ENCODE results near the gene PRR12.

PRR12 gene

DNA sequence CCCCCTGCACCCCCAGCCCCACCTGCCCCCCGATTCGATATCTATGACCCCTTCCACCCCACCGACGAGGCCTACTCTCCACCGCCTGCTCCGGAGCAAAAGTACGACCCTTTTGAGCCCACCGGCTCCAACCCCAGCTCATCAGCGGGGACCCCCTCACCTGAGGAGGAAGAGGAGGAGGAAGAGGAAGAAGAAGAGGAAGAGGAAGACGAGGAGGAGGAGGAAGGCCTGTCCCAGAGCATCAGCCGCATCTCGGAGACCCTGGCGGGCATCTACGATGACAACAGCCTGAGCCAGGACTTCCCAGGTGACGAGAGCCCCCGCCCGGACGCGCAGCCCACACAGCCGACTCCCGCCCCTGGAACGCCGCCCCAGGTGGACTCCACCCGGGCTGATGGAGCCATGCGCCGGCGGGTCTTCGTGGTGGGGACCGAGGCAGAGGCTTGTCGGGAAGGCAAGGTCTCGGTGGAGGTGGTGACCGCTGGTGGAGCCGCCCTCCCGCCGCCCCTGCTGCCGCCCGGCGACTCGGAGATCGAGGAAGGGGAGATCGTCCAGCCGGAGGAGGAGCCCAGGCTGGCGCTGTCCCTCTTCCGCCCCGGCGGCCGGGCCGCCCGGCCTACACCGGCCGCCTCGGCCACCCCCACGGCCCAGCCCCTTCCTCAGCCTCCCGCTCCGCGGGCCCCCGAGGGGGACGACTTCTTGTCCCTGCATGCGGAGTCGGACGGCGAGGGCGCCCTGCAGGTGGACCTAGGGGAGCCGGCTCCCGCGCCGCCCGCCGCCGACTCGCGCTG, 60.2 kb downstream of the PRR12 start:
- DNase-seq = no peak

DNA sequence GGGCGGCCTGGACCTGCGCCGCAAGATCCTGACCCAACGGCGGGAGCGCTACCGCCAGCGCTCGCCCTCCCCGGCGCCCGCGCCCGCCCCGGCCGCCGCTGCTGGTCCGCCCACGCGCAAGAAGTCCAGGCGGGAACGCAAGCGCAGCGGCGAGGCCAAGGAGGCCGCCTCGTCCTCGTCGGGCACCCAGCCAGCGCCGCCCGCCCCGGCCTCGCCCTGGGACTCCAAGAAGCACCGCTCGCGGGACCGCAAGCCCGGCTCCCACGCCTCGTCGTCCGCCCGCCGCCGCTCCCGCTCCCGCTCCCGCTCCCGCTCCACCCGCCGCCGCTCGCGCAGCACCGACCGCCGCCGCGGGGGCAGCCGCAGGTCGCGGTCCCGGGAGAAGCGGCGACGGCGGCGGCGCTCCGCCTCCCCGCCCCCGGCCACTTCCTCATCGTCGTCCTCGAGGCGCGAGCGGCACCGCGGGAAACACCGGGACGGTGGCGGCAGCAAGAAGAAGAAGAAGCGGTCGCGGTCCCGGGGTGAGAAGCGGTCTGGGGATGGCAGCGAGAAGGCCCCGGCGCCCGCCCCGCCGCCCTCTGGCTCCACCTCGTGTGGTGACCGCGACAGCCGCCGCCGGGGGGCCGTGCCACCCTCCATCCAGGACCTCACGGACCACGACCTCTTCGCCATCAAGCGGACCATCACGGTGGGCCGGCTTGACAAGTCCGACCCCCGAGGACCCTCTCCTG, 61.0 kb downstream of the PRR12 start:
- no peak for DNase-seq

DNA sequence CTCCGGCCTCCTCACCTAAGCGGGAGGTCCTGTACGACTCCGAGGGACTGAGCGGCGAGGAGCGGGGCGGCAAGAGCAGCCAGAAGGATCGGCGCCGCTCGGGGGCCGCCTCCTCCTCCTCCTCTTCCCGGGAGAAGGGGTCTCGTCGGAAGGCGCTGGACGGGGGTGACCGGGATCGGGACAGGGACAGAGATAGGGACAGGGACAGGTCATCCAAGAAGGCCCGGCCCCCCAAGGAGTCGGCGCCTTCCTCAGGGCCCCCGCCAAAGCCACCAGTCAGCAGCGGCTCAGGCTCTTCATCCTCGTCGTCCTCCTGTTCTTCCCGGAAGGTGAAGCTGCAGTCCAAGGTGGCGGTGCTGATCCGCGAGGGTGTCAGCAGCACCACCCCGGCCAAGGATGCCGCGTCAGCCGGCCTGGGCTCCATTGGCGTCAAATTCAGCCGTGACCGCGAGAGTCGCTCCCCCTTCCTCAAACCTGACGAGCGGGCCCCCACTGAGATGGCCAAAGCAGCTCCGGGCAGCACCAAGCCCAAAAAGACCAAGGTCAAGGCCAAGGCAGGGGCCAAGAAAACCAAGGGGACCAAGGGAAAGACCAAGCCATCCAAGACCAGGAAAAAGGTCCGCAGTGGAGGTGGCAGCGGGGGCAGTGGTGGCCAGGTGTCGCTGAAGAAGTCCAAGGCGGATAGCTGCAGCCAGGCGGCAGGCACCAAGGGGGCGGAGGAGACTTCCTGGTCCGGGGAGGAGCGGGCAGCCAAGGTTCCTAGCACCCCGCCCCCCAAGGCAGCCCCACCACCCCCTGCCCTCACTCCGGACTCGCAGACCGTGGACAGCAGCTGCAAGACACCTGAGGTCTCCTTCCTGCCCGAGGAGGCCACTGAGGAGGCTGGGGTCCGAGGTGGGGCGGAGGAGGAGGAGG, 61.8 kb downstream of the PRR12 start:
- no peak for DNase-seq

DNA sequence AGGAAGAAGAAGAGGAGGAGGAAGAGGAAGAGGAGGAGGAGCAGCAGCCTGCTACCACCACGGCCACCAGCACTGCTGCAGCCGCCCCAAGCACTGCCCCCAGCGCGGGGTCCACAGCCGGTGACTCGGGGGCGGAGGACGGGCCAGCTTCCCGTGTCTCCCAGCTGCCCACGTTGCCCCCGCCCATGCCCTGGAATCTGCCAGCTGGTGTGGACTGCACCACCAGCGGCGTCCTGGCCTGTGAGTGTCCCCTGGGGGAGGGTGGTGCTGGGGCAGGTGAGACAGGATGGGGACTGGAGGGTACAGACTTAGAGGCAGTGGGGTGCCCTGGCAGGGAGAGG, 62.5 kb downstream of the PRR12 start:
- DNase-seq = no peak

DNA sequence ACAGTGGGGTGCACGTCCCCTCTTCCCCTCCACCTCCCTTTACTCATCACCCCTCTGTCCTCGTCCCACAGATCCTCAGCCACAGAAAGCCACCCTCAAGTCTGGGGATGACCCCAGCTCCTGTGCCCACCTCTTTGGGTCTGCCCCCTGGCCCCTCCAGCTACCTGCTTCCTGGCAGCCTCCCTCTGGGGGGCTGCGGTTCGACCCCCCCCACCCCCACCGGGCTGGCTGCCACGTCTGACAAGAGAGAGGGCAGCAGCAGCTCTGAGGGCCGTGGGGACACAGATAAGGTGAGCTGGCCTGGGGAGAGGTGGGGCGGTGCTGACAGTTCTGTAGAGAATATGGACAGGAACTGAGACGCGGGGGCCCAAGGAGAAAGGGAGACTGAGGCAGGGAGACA, 63.6 kb downstream of the PRR12 start:
- DNase-seq = no peak

DNA sequence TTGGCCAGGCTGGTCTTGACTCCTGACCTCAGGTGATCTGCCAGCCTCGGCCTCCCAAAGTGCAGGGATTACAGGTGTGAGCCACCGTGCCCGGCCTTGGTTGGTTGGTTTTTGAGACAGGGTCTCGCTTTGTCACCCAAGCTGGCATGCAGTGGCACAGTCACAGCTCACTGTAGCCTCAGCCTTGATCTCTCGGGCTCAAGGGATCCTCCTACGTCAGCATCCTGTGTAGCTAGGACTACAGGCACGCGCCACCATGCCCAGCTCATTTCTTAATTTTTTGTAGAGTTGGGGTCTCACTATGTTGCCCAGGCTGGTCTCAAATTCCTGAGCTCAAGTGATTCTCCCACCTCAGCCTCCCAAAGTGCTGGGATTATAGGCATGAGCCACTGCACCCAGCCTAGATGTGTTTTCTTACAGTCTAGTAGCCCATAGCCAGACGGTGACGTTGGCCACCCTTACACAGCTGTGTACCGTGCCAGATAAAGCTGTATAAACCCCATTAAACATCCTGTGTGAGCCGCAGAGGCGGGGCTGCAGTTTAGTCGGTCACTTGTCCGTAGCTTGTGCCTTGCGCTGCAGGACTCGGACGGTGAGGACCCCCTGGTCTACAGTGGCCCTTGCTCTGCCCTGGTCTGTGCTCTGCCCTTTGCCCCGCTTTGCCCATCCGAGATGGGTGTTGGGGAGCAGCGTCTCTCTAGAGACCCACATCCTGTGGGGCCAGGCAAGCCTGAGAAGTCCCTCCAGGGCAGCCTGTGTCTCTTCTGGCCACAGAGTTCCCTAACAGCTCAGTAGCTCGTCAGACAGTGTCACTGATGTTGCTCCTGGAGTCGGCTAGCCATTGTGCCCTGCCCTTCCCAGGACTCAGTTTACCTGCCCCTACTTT, 64.8 kb downstream of the PRR12 start:
- DNase-seq = no peak

DNA sequence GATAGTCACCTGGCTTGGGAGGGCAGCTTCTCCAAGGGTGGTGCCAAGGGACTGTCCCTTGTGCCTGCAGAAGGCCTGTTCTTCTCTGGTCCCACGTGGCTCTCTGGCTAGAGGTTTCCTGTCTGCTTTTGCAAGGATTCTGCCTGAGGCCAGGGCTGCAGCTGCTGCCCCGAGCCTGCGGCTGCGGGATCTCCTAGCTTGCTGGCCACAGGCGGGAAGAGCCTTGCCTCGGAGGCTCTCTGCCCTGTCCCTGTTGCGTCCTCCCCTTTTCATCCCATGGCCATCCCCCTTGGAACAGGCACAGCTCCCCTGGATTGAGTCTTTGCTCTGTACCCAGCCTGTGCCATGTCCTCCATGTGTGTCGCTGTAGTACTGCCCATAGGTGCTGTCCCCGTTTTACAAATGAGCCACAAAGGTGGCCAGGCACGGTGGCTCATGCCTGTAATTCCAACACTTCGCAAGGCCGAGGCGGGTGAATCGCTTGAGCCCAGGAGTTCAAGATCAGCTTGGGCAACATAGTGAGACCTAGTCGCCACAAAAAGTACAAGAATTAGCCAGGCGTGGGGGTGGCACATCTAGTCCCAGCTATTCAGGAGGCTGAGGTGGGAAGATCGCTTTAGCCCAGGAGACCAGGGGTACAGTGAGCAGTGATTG, 65.6 kb downstream of the PRR12 start:
- no peak for DNase-seq

DNA sequence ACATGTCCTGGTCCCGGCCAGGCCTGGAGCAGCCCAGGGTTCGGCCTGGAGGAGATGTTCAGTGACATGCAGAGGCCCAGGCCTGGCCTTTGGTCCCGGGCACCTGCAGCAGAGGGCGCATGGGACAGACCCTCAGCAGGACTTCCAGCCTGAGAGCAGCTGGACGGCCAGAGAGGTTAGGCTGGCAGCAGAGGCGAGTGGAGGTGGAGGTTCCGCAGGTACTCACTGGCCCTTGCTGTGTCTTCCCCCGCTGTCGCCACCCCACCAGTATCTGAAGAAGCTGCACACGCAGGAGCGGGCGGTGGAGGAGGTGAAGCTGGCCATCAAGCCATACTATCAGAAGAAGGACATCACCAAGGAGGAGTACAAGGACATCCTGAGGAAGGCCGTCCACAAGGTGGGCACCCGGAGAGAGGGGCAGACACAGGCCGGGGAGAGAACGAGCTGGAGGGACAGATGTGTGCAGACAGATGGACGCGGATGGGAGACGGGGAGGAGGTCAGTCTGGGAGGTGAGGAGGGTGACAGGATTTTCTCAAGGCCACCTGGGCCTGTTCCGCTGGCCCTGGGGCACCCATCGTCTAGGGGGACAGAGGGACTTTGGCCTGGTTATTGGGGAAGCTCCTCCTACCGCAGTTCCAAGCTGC, 66.6 kb downstream of the PRR12 start:
- DNase-seq = no peak

DNA sequence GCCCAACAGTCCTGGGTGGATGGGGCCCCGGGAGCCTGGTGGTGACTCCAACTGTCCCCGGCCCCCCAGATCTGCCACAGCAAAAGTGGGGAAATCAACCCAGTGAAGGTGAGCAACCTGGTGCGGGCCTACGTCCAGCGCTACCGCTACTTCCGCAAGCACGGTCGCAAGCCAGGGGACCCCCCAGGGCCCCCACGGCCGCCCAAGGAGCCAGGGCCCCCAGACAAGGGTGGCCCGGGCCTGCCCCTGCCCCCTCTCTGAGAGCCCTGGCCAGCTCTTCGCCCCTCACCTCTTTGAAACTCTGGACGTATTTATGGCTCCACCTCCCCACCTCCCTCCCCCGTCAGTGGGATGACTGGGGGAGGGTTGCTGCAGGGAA, 67.1 kb downstream of the PRR12 start:
- no peak for DNase-seq

DNA sequence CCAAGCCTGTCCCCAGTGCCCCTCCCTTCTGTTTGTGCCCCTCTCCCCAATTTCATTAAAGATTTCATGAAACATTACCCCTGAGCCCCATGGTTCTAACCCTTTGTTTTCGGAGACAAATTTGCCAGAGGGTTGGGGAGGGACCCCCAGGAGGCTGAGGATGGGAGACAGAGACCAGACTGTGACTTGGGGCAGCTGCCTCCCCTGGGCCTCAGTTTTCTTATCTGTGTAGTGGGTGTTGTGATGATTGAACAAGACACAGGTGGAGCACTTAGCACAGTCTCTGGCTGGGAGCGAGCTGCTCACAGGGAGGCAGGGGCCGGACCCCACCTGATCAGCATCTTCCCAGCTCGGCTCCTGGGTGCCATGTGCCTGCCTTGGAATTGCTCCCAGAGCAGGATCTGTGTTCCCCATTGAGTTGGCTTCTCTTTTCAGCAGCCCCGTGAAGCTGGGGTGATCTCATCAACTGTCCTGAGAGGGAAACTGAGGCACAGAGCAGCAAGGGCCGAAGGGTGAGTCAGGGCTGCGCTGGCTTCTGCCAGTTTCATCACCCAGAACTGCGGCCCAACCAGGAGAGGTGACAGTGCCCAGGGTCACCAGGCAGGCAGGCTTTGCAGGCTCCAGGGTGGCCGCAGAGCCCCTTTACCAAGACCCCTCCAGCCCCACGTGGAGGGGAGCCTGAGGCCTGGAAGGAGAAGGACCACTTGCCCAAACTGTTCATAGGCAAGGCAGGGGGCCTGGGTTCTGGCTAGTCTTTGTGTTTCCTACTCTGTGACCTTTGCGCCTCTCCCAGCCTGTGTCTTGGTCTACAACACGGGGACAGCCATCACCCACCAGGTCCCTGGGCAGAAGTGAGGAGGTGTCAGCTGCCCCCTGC, 67.8 kb downstream of the PRR12 start:
- DNase-seq = no peak

DNA sequence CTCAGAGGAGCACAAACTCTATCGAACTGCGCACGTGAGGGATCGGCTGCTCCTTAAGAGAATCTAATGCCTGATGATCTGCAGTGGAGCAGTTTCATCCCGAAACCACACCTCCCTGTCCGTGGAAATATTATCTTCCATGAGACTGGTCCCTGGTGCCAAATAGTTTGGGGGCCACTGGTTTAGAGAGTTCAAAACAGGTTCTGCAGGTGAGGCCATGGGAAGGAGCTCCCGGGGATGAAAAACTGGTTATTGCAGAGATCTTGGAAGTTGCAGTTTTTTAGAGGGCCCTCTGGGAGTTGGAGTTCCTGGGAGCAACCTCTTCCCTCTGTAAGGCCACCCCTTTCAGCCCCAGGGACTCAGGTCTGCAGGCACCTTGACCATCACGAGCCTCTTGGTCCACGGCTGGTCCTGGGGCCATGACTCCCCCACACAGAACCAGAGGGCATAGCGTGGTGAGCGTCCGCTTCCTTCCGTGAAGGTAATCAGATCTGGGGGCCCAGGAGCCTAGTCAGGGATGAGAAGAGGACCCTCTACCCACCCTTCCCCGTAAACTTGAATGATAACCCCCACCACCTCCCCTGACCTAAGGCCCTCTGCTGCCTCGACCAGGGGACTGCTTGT, 69.5 kb downstream of the PRR12 start:
- no peak for DNase-seq

DNA sequence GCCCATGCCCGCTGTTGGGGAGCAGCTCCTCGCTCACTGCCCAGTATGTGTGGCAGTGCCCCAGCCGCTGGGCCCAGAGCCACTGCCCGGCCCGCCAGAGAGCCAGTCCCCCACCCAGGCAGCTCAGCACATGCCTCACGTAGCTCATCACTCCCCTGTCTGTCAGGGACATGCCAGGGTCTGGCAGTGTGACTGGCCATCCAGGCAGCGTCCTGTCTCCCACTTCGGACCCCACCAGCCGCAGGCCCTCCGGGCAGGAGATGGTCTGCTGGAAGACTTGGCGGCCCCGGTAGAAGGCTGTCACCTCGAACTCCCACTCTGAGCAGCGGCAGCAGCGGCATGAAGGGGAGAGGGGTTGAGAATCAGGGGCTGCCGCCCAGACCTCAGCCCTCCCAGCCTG, 71.0 kb downstream of the PRR12 start:
- no peak for DNase-seq

DNA sequence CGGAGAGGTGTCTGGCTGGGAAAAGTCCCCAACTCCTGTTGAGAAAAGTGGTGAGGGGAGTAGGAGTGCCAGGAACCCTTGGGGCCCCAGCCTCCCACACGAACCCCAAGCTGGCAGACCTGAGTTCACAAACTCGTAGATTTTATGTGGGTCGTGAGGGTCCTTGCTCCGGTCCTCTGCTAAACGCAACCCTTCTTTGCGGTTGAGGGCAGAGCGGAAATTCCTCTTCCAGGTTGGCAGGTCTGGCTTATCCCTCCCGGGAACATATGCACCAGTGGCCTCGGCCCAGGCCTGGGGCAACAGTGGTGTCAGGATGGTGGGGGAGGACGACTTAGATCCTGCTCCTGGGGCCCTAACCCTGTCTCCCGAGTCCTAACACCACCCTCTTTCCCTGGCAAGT, 72.2 kb downstream of the PRR12 start:
- no peak for DNase-seq

DNA sequence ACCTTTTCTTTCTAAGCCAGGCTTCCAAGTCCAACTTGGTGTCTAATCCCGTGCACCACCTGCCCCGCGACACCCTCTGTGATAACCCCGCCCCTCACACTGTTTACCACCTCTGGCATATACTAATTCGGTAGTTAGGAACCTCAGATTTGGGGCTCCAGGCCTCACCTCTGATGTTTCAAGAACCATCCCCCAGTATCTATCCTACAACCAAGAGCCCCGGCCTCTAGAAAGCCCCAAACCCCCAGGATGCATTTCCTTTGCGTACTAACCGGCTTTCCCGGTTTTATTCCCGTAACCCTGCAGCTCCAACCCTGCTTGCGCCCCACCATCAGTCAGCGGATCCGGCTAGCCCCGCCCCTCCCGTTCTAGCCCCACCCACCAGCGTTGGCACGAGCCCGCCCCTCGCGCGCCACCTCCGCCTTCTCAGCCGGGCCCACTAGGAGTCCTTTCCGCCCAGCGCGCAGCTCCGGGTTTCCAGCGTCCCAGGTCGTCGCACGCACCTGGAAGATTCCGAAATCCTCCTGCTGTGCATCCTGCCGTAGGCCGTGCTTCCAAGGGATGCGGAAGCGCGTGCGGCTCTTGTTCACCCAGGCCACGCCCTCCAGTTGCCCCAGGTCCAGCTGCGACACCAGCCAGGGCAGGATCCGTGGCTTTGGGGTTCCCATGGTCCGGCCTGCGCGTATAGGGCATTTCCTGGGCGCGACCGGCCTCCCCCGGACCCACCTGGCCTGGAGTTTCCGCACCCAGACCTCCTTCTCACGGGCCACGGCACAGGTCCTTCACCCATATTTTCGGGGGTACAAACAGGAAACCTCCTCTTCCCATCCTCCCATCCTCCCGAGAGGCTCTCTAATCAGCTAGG, 73.4 kb downstream of the PRR12 start:
- DNase-seq = no peak

DNA sequence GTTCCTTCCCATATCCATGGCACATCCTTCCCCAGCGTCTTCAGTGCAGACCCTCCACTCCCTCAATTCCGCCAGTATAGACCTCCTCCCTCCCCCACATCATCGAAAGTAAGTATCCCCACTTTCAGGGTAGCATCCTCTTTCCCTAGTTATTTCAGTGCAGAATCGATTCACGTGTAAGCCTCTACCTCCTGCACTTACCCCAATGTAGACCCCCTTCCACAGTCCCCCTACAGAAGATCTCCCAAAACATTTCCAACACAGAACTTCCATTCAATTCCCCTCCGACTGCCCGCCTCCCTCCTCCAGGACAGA, 74.0 kb downstream of the PRR12 start:
- no peak for DNase-seq

DNA sequence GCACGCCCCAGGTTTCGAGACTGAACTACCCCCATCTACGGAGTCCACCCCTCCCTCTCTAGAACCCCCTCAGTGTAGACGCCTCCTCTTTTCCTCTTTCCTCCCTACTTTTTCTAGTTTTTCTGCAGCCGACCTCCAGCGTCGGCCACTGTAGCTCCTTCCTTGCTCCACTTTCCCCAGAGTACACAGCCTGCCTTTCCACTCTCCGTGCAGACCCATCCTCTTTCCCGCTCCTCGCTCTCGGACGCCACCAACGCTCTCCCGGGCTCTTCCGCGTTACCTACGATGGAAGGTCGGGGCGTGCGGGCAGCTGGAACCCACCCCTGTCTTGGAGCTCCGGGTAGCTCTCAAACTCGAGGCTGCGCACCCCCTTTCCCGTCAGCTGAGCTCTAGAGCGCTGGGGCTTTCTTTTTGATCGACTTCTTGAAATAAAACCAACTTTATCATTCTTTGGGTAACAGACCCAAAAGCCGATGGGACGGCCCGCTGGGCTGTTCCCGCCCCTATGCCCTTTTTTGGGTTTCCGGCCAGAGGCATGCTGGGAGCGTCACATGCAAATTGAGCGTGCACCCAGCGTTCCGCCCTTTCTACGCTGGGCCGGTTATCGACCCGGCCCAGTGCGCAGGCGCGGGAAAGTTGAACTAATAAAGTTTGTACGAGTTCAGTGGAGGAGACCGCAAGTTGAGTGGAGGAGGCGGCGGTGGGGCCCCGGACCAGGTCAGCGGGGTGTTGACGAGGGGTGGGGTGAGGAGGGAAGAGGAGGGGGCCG, 74.6 kb downstream of the PRR12 start, which contains the start of the genes BCL2L12 and IRF3:
Gene BCL2L12, plus strand, starts transcription at position 583 of the 769 bp plus-strand sequence. CDS start 760 bp downstream, outside the sequence.
Gene IRF3, minus strand, starts transcription at position 507 of the 769 bp plus-strand sequence. CDS start 1,019 bp downstream, outside the sequence.
- no peak for DNase-seq

DNA sequence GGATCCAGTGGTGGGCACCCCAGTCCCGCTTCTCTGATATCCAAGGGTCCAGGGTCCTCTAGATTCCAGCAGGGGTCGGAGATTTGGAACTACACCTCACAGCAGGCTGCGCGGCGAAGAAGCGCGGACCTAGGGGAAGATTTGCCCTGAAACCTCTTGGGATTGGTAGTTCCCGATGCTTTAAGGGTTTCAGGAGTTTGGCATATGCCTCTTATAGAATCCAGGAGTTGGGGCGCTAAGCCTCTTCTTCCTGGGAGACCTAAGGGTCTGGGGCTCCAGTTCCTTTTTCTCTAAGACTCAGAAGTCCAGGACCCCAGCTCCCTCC, 75.1 kb downstream of the PRR12 start:
- no peak for DNase-seq

DNA sequence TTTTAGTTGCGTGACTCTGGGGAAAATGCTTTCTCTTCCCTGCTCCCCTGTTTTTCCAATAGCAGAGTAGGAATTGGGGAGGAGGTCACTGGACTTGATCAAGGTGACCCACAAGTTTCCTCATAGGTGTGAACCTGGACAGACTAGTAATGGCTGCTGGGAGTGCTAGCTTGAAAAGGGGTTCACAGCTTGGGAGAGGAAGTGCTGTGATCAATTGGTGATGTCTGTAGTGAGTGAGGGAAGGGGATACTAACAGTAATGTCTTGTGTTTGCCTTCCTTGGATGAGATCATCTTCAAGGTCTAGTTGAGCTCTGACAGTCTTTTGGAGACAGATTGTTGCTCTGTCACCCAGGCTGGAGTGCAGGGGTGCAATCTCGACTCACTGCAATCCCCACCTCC, 76.5 kb downstream of the PRR12 start:
- no peak for DNase-seq
